ENCODE measurements around the gene IRAK1.
A peak's percentile ranks its signal among the peaks of the same experiment; 100 is the strongest.

Gene IRAK1

GRCh38 chrX:154019633-154020528 lies at the start of gene IRAK1:
IRAK1 (minus strand) TSS chrX:154019902; CDS start chrX:154019812, 90 bp downstream.
- H3K4me3 ChIP-seq (ENCODE audit: insufficient read length, low read depth), result peak within 1 kb of the TSS; percentile 57
- peak; percentile 27 for TF ChIP-seq YY1 (IDR thresholded peaks at IDR 0.05; ENCODE audit: insufficient read depth, insufficient read length)
- no peak for TF ChIP-seq SUZ12 (IDR thresholded peaks at IDR 0.05; ENCODE audit: extremely low read depth, insufficient read depth, insufficient read length)
- peaks cover 26% of the 10 kb centered on the region for H3K36me3 ChIP-seq (ENCODE audit: insufficient read depth, insufficient read length, low read length)
- H3K4me1 ChIP-seq (ENCODE audit: insufficient read depth, insufficient read length), result peaks cover 8% of the 10 kb centered on the region
- peak within 1 kb of the TSS; percentile 83 for H3K9ac ChIP-seq (ENCODE audit: insufficient read length, low read depth)
- H3K27me3 ChIP-seq (ENCODE audit: insufficient read depth, insufficient read length), result no peaks in the 10 kb centered on the region
- H3K9me3 ChIP-seq (ENCODE audit: insufficient read depth, low read length), result no peaks in the 10 kb centered on the region
- no peak for DNase-seq (ENCODE audit: low read depth, low spot score)

GRCh38 chrX:154068560-154068959 lies 48.9 kb upstream of the IRAK1 start:
- H3K36me3 ChIP-seq (ENCODE audit: insufficient read depth, insufficient read length, low read length), result no peaks in the 10 kb centered on the region
- H3K4me1 ChIP-seq (ENCODE audit: insufficient read depth, insufficient read length), result no peaks in the 10 kb centered on the region
- no peak for DNase-seq (ENCODE audit: low read depth, low spot score)
- no peak overlapping the region for H3K4me3 ChIP-seq (ENCODE audit: insufficient read length, low read depth)
- H3K27me3 ChIP-seq (ENCODE audit: insufficient read depth, insufficient read length), result no peaks in the 10 kb centered on the region
- TF ChIP-seq SUZ12 (IDR thresholded peaks at IDR 0.05; ENCODE audit: extremely low read depth, insufficient read depth, insufficient read length), result no peak
- TF ChIP-seq YY1 (IDR thresholded peaks at IDR 0.05; ENCODE audit: insufficient read depth, insufficient read length), result no peak
- no peak for TF ChIP-seq ZNF274 (IDR thresholded peaks at IDR 0.05; ENCODE audit: low read depth, low read length)
- no peaks in the 10 kb centered on the region for H3K9me3 ChIP-seq (ENCODE audit: insufficient read depth, low read length)
- no peak overlapping the region for H3K9ac ChIP-seq (ENCODE audit: insufficient read length, low read depth)

GRCh38 chrX:154064637-154065435 lies 45.1 kb upstream of the IRAK1 start:
- Histone ChIP-seq H3K4me3 (ENCODE audit: insufficient read length, low read depth) (no peak overlapping the region), H3K36me3 (ENCODE audit: insufficient read depth, insufficient read length, low read length) (no peaks in the 10 kb centered on the region), H3K9me3 (ENCODE audit: insufficient read depth, low read length) (no peaks in the 10 kb centered on the region), H3K4me1 (ENCODE audit: insufficient read depth, insufficient read length) (no peaks in the 10 kb centered on the region), H3K9ac (ENCODE audit: insufficient read length, low read depth) (no peak overlapping the region), H3K27me3 (ENCODE audit: insufficient read depth, insufficient read length) (no peaks in the 10 kb centered on the region)
- TF ChIP-seq YY1 (IDR thresholded peaks at IDR 0.05; ENCODE audit: insufficient read depth, insufficient read length), result no peak
- TF ChIP-seq SUZ12 (IDR thresholded peaks at IDR 0.05; ENCODE audit: extremely low read depth, insufficient read depth, insufficient read length), result no peak
- no peak for TF ChIP-seq ZNF274 (IDR thresholded peaks at IDR 0.05; ENCODE audit: low read depth, low read length)
- no peak for DNase-seq (ENCODE audit: low read depth, low spot score)

- no peak overlapping the region for H3K9ac ChIP-seq (ENCODE audit: insufficient read length, low read depth)
- TF ChIP-seq YY1 (IDR thresholded peaks at IDR 0.05; ENCODE audit: insufficient read depth, insufficient read length) (no peak), SUZ12 (IDR thresholded peaks at IDR 0.05; ENCODE audit: extremely low read depth, insufficient read depth, insufficient read length) (no peak), ZNF274 (IDR thresholded peaks at IDR 0.05; ENCODE audit: low read depth, low read length) (no peak)
- H3K4me1 ChIP-seq (ENCODE audit: insufficient read depth, insufficient read length), result no peaks in the 10 kb centered on the region
- H3K36me3 ChIP-seq (ENCODE audit: insufficient read depth, insufficient read length, low read length), result no peaks in the 10 kb centered on the region
- H3K27me3 ChIP-seq (ENCODE audit: insufficient read depth, insufficient read length), result no peaks in the 10 kb centered on the region
- no peak overlapping the region for H3K4me3 ChIP-seq (ENCODE audit: insufficient read length, low read depth)
- H3K9me3 ChIP-seq (ENCODE audit: insufficient read depth, low read length), result no peaks in the 10 kb centered on the region
- no peak for DNase-seq (ENCODE audit: low read depth, low spot score)
Measured at GRCh38 chrX:154063234-154063633, 43.5 kb upstream of the IRAK1 start.

GRCh38 chrX:154061801-154062200 lies 42.1 kb upstream of the IRAK1 start:
- no peak for TF ChIP-seq SUZ12 (IDR thresholded peaks at IDR 0.05; ENCODE audit: extremely low read depth, insufficient read depth, insufficient read length)
- TF ChIP-seq ZNF274 (IDR thresholded peaks at IDR 0.05; ENCODE audit: low read depth, low read length), result no peak
- no peak for TF ChIP-seq YY1 (IDR thresholded peaks at IDR 0.05; ENCODE audit: insufficient read depth, insufficient read length)
- Histone ChIP-seq H3K36me3 (ENCODE audit: insufficient read depth, insufficient read length, low read length) (peaks cover 9% of the 10 kb centered on the region), H3K27me3 (ENCODE audit: insufficient read depth, insufficient read length) (no peaks in the 10 kb centered on the region), H3K9me3 (ENCODE audit: insufficient read depth, low read length) (no peaks in the 10 kb centered on the region), H3K9ac (ENCODE audit: insufficient read length, low read depth) (peak overlapping the region; percentile 32), H3K4me3 (ENCODE audit: insufficient read length, low read depth) (no peak overlapping the region), H3K4me1 (ENCODE audit: insufficient read depth, insufficient read length) (no peaks in the 10 kb centered on the region)
- DNase-seq (ENCODE audit: low read depth, low spot score), result no peak

- Histone ChIP-seq H3K27me3 (ENCODE audit: insufficient read depth, insufficient read length) (no peaks in the 10 kb centered on the region), H3K9me3 (ENCODE audit: insufficient read depth, low read length) (no peaks in the 10 kb centered on the region), H3K9ac (ENCODE audit: insufficient read length, low read depth) (no peak overlapping the region), H3K36me3 (ENCODE audit: insufficient read depth, insufficient read length, low read length) (peaks cover 12% of the 10 kb centered on the region), H3K4me1 (ENCODE audit: insufficient read depth, insufficient read length) (no peaks in the 10 kb centered on the region), H3K4me3 (ENCODE audit: insufficient read length, low read depth) (no peak overlapping the region)
- DNase-seq (ENCODE audit: low read depth, low spot score), result no peak
- TF ChIP-seq ZNF274 (IDR thresholded peaks at IDR 0.05; ENCODE audit: low read depth, low read length) (no peak), SUZ12 (IDR thresholded peaks at IDR 0.05; ENCODE audit: extremely low read depth, insufficient read depth, insufficient read length) (no peak), YY1 (IDR thresholded peaks at IDR 0.05; ENCODE audit: insufficient read depth, insufficient read length) (no peak)
Measured at GRCh38 chrX:154059729-154060245, 40.1 kb upstream of the IRAK1 start.

GRCh38 chrX:154059231-154059630 lies 39.5 kb upstream of the IRAK1 start:
- TF ChIP-seq SUZ12 (IDR thresholded peaks at IDR 0.05; ENCODE audit: extremely low read depth, insufficient read depth, insufficient read length) (no peak), YY1 (IDR thresholded peaks at IDR 0.05; ENCODE audit: insufficient read depth, insufficient read length) (no peak), ZNF274 (IDR thresholded peaks at IDR 0.05; ENCODE audit: low read depth, low read length) (no peak)
- H3K36me3 ChIP-seq (ENCODE audit: insufficient read depth, insufficient read length, low read length), result peaks cover 12% of the 10 kb centered on the region
- no peaks in the 10 kb centered on the region for H3K4me1 ChIP-seq (ENCODE audit: insufficient read depth, insufficient read length)
- H3K9me3 ChIP-seq (ENCODE audit: insufficient read depth, low read length), result no peaks in the 10 kb centered on the region
- H3K27me3 ChIP-seq (ENCODE audit: insufficient read depth, insufficient read length), result no peaks in the 10 kb centered on the region
- H3K9ac ChIP-seq (ENCODE audit: insufficient read length, low read depth), result no peak overlapping the region
- H3K4me3 ChIP-seq (ENCODE audit: insufficient read length, low read depth), result no peak overlapping the region
- no peak for DNase-seq (ENCODE audit: low read depth, low spot score)
